ENCODE results near the gene ARL8A.

DNA sequence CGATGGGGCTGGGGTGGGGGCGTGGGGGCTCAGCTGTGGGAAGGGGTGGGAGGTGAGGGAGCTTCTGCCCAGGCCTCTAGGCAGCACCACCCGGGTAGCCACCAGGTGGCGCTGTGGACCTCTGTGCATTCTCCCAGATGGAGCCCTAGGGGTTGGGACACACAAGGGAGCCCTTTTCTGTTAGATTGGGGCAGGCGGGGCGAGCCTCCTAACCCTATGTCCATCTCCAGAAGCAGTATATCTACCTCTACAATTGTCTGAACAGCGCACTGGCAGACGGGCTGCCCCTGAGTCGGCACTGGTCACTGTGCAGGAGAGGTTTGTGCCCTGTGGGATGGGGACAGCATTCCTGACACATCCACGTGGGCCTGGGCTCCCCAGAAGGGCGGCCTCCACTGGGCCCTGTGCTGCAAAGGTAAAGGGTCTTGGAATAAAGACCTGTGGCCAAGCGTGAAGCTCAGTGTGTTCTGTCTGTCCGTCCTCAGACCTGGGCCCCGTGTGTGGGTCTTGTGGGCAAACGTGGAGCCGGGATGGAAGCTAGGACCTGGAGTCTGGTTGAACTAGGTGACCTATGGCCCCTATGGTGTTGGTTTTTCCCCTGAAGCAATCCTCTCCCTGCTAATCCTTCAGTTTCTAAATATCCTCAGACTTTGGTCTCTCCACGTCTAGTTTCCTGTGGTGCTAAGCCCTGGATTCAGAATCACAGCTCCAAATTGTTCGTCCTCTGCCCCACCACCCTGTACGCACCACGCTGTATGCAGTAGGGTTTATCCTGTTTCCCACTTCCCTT lies 44.7 kb upstream of the ARL8A start:
- TF ChIP-seq, protein P1, sequence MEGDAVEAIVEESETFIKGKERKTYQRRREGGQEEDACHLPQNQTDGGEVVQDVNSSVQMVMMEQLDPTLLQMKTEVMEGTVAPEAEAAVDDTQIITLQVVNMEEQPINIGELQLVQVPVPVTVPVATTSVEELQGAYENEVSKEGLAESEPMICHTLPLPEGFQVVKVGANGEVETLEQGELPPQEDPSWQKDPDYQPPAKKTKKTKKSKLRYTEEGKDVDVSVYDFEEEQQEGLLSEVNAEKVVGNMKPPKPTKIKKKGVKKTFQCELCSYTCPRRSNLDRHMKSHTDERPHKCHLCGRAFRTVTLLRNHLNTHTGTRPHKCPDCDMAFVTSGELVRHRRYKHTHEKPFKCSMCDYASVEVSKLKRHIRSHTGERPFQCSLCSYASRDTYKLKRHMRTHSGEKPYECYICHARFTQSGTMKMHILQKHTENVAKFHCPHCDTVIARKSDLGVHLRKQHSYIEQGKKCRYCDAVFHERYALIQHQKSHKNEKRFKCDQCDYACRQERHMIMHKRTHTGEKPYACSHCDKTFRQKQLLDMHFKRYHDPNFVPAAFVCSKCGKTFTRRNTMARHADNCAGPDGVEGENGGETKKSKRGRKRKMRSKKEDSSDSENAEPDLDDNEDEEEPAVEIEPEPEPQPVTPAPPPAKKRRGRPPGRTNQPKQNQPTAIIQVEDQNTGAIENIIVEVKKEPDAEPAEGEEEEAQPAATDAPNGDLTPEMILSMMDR (conservative IDR thresholded peaks at IDR 0.05; ENCODE audit: low read depth, low read length): peak; percentile 63
- TF ChIP-seq RFX5 (IDR thresholded peaks at IDR 0.05; ENCODE audit: low read depth, low read length): no peak
- TF ChIP-seq POLR2A (IDR thresholded peaks at IDR 0.05; ENCODE audit: low read depth, low read length): no peak
- no peak for TF ChIP-seq CHD1 (IDR thresholded peaks at IDR 0.05; ENCODE audit: low read depth, low read length)
- TF ChIP-seq, protein P2, sequence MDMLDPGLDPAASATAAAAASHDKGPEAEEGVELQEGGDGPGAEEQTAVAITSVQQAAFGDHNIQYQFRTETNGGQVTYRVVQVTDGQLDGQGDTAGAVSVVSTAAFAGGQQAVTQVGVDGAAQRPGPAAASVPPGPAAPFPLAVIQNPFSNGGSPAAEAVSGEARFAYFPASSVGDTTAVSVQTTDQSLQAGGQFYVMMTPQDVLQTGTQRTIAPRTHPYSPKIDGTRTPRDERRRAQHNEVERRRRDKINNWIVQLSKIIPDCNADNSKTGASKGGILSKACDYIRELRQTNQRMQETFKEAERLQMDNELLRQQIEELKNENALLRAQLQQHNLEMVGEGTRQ (IDR thresholded peaks at IDR 0.05; ENCODE audit: low read depth, low read length): no peak
- peak; percentile 62 for TF ChIP-seq SMC3 (IDR thresholded peaks at IDR 0.05; ENCODE audit: low read depth, low read length)
- TF ChIP-seq MXI1 (IDR thresholded peaks at IDR 0.05; ENCODE audit: borderline replicate concordance, low read depth, low read length): no peak
- peak; percentile 56 for TF ChIP-seq RAD21 (IDR thresholded peaks at IDR 0.05; ENCODE audit: low read length)
- no peak for TF ChIP-seq NFE2L2 (IDR thresholded peaks at IDR 0.05; ENCODE audit: low read depth, low read length)
- TF ChIP-seq MAFK (IDR thresholded peaks at IDR 0.05; ENCODE audit: low read depth, low read length): no peak
- TF ChIP-seq, protein P3, sequence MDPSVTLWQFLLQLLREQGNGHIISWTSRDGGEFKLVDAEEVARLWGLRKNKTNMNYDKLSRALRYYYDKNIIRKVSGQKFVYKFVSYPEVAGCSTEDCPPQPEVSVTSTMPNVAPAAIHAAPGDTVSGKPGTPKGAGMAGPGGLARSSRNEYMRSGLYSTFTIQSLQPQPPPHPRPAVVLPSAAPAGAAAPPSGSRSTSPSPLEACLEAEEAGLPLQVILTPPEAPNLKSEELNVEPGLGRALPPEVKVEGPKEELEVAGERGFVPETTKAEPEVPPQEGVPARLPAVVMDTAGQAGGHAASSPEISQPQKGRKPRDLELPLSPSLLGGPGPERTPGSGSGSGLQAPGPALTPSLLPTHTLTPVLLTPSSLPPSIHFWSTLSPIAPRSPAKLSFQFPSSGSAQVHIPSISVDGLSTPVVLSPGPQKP (IDR thresholded peaks at IDR 0.05; ENCODE audit: borderline replicate concordance, low read depth, low read length): no peak
- TF ChIP-seq FOS (IDR thresholded peaks at IDR 0.05; ENCODE audit: low read depth, low read length): no peak

All from IMR-90 (cell line).